Medulla oblongata (tissue), 1 donor: Measurements from ENCODE around the gene IKZF5.

ENCODE experiments used
- DNase-seq: peaks from one replicate; pipeline ENCODE4 v3.0.0-alpha.2; 2015; ENCODE audit errors: extremely low spot score

Gene IKZF5

DNA sequence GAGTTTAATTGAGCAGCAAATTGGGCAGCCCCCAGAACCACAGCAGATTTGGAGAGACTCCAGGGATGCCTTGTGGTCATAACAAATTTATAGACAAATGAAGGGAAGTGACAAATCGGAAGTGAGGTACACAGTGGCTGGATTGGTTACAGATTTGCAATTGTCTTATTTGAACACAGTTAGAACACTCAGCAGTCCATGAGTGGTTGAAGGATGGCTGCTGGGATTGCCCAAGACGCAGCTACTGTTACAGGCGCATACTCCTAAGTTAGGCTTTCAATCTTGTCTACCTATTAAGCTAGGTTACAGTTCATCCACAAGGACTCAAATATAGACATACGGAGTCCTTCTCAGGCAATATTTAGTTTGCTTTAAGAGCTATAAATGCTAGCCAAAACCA lies 7.6 kb upstream of the IKZF5 start:
- DNase-seq = no peak

DNA sequence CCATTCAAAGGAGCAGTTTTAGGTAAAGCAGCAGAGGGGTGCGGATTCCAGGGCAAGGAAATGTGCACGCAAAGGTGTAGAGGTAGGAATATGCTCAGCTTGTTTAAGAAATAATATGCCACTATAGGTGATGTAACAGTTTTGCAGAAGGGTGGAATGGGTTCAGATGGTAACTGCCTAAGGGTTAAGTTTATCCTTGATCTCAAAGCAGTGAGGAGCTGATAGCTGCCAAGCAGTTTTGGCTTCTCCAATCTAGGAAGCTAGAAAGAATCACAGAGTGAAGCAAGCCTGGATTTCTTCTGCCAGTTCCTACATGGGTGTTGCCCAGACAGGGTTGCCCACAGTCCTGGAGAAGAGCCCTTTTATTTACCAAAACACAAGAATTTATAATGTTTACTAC lies 6.2 kb upstream of the IKZF5 start:
- DNase-seq = no peak

DNA sequence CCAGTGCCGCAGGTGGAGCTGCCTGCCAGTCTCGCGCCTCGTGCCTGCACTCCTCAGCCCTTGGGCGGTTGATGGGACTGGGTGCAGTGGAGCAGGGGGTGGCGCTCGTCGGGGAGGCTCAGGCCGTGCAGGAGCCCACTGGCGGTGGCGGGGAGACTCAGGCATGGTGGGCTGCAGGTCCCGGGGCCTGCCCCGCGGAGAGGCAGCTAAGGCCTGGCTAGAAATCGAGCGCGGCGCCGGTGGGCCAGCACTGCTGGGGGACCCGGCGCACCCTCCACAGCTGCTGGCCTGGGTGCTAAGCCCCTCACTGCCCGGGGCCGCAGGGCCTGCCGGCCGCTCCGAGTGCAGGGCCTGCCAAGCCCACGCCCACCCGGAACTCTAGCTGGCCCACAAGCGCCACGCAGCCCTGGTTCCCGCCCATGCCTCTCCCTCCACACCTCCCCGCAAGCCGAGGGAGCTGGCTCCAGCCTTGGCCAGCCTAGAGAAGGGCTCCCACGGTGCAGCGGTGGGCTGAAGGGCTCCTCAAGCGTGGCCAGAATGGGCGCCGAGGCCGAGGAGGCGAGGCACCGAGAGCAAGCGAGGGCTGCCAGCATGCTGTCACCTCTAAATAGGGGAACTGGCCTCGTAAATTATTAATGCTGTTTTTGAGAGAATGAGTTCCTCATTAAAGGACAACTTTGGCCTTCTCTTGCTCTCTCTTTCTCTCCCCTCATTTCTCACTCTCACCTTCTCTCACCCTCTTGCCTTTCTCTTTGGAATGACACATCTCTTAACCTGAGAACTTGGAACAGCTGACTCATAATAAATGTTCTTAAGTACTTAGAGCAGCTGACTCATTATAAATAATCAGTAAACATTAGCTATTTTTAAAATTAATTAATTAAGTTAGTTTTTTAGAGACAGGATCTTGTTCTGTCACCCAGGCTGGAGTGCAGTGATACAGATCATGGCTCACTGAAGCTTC lies 5.1 kb upstream of the IKZF5 start:
- no peak for DNase-seq

- DNase-seq = no peak
Observed at GRCh38 chr10:123011987-123012386, 3.4 kb upstream of the IKZF5 start.

DNA sequence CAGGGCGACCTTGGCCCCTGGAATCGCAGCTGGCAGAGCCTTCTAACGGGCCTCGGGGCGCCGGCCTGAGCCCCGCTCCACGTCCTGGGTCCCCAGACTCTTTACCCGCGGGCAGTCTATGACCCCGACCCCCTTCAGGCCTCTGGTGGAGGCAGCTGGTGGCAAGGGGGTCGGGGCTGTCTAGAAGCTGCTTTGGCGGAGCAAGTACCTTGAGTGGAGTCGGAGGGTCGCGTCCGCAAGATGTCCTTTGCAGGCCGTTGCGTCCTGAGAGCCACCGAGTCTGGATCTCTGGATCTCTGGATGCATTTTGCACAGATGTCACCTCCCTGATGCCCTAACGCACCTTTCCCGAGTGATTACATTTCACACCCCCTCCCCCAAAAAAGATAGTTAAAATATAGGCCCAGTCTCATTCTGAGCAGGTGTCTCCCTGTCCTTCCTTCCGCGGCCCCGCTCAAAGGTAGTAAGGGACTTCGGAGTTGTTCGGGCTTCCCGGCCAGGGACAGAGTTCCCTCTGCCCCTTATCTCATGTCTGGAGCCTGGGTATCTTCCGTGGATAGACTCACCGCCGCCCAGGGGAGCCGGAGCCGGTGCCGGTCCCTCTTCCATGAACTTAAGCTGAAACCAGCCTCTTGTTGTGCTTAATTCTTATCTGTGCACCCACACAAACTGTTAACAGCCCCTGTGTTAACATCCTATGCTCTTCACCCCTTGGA lies 668 bp upstream of the IKZF5 start:
- DNase-seq = no peak

GRCh38 chr10:123007558-123008354 lies 839 bp downstream of the IKZF5 start:
- peak; percentile 81 for DNase-seq

GRCh38 chr10:123004298-123004697 lies 4.3 kb downstream of the IKZF5 start:
- no peak for DNase-seq

GRCh38 chr10:123001370-123001769 lies 7.2 kb downstream of the IKZF5 start:
- no peak for DNase-seq

- DNase-seq = no peak
Observed at GRCh38 chr10:123000155-123000554, 8.4 kb downstream of the IKZF5 start.

- DNase-seq = no peak
Observed at GRCh38 chr10:122999347-122999746, 9.2 kb downstream of the IKZF5 start.

- DNase-seq = no peak
Observed at GRCh38 chr10:122998934-122999333, 9.7 kb downstream of the IKZF5 start.

DNA sequence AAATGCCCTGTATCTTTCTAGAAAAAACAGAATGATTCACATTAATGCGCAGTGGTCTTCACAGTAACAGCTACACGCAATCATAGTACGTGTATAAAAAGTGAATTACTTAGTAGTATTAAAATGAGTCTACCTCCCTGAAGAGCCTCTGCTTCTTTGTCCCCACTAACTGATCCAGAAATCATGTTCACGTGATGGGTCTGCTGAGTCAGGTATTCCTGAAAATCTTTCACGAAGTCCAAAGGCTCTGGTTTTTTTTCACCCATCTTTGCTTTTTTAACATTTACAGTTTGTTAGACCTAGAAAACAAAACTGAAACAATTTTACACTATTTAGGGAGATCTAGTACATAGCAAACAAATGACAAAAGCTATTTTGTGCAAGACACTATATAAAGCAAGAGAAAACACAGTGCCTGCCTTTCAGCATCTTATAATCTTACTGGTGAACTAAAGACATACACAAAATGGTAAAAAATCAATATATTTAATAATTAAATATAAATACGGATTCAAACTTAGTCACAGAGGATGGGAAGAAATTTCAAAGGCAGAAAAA lies 10.2 kb downstream of the IKZF5 start:
- DNase-seq = no peak

DNA sequence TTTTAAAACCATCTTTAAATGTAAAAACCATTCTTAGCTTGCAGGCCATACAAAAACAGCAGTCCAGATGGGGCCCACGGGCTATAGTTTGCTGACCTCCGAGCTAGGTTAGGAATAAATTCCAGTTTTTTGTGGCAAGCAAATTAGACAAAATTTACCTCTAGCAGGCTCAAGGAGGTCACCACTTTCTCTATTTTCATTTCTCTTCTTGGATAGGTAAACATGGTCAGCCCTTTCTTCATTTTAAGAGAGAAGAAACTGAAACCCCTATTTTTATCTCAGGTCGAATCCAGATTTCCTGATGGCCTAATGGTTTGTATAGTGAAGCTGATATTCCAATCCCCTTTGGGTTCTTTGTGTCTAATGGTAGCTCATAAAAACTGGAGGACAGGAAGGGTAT lies 10.7 kb downstream of the IKZF5 start:
- no peak for DNase-seq

DNA sequence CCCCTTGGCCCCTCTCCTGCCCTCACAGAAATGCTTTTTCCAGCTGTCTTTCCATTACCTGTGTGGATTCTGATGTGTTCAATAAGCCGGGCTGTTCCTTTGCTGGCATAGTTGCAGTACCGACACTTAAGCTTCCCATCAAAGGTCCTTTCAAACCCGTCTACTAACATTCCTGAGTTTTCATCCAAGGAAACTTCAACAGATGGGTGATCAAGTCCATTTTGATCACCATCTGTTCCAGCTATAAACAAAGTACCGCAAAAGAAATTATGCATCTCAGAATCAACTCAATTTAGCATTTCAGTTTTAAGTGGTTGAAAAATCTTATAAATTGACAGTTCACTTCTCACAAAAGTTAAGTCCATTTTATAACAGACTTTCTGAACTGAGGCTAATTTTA lies 12.7 kb downstream of the IKZF5 start:
- DNase-seq = no peak

DNA sequence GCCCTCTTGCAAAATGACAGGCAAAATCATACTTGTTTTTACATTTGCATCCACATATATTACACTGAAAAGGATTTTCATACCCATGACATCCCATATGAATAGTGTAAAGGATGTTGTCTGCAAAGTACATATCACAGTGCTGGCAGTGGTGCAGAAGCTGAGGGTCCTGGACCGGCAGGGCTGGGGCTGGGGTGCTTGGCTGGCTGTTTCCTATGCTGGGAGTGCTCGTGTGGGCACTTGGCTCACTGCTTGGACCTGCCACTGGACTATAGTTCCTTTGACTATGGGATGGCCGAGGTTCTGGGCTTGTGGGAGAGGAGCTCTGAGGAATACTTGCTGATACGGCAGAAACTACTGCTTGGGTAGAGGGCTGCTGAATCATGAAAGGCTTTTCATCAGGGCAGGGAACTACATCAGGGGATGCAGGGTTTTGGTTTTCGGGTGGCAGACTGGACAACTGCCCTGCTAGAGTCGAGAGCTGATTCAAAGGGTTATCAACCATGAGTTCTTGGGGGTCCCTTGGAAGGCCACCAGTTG lies 14.7 kb downstream of the IKZF5 start:
- no peak for DNase-seq

- peak; percentile 48 for DNase-seq
Observed at GRCh38 chr10:122992031-122992585, 16.5 kb downstream of the IKZF5 start.

DNA sequence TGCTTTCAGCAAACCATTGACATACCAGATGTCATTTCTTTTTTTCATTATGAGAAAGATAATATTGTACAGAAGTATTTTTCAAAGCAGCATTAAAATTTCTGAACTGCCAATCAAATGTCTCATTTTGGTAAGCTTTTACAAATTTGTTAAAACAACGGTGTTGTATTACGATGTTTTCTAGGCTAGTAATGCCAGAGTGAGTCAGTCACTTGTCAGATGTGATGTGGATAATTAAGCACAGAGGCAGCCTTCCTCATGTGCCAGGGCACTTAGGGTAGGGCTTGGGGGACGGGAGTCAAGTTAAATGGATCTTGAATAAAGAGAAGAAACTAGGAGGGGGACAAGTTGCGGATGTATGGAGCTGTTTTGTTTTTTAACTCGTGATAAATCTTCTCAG lies 18.3 kb downstream of the IKZF5 start:
- DNase-seq = no peak

DNA sequence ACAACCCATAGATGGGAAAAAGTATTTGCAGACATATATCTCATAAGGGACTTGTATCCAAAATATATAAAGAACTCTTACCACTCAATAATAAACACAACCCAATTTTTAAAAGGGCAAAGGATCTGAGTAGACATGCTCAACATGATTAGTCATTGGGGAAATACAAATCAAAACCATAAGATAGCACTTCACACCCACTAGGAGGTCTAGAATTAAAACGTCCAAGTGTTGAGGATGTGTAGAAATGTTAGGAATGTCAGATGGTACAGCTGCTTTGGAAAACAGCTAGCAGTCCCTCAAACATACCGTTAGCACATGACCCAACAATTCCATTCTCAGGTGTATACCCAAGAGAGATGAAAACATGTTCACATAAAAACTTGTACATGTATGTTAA lies 20.1 kb downstream of the IKZF5 start:
- DNase-seq = no peak

DNA sequence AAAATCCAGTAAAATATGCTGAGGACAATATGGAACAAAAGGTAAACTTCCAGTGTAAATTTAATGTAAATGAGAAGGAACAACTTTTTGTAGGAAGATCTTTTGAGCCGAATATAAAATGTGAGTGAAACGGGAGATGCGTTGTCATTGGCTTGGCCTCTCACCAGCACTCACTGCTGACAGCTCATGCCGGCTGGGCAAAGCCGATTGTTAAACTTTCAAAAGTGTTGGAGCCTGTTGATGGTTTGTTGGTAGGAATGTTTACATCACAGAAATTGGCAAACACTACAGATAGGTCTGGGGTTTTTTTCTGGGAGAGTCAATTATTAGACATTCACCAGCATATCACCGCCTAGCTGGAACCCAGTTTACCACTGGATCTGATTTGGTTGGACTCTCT lies 22.3 kb downstream of the IKZF5 start:
- DNase-seq = no peak

- DNase-seq = no peak
Observed at GRCh38 chr10:122984708-122985107, 23.9 kb downstream of the IKZF5 start.

GRCh38 chr10:122983898-122984297 lies 24.7 kb downstream of the IKZF5 start:
- no peak for DNase-seq
